GM12865 (cell line): Measurements from ENCODE around the gene PXK.

Source experiments
- DNase-seq: peaks from one replicate; pipeline ENCODE4 v3.0.0; 2010; ENCODE audit warnings: low read depth
- H3K4me3 ChIP-seq: 2 replicates; pipeline ENCODE4 v1.5.1; 2011; ENCODE audit warnings: mild to moderate bottlenecking, low read depth, low read length, control low read depth
- CTCF ChIP-seq: IDR thresholded peaks from 2 replicates; pipeline ENCODE4 v1.5.1; 2011; ENCODE audit warnings: low read length, control low read depth, low read depth, inconsistent platforms; ENCODE audit not compliant: insufficient read depth; ENCODE audit errors: missing control alignments

The PXK gene

GRCh38 chr3:58305882-58306711, 26.6 kb upstream of the PXK start, which contains the start of the genes HTD2 and RPP14:
Gene HTD2, plus strand, starts transcription at chr3:58306520. Its CDS starts 11,094 bp downstream, at chr3:58317614.
Gene RPP14, plus strand, starts transcription at chr3:58306245. Its CDS starts 4,085 bp downstream, at chr3:58310330.
- DNase-seq: peak; percentile 98
- H3K4me3 ChIP-seq: peak within 1 kb of the TSS; percentile 86
- peak; percentile 95 for TF ChIP-seq CTCF

GRCh38 chr3:58307639-58308215, 25.0 kb upstream of the PXK start:
- peak overlapping the region; percentile 86 for H3K4me3 ChIP-seq
- TF ChIP-seq CTCF: peak; percentile 48
- DNase-seq: peak; percentile 79

- H3K4me3 ChIP-seq: no peak overlapping the region
- DNase-seq: no peak
- TF ChIP-seq CTCF: no peak
Measured at GRCh38 chr3:58308728-58309127, 24.0 kb upstream of the PXK start.

- DNase-seq: no peak
- no peak for TF ChIP-seq CTCF
- H3K4me3 ChIP-seq: no peak overlapping the region
Measured at GRCh38 chr3:58317811-58318210, 14.9 kb upstream of the PXK start.

- no peak overlapping the region for H3K4me3 ChIP-seq
- TF ChIP-seq CTCF: no peak
- no peak for DNase-seq
Measured at GRCh38 chr3:58321791-58322190, 10.9 kb upstream of the PXK start.

- DNase-seq: no peak
- no peak overlapping the region for H3K4me3 ChIP-seq
- no peak for TF ChIP-seq CTCF
Measured at GRCh38 chr3:58322793-58323192, 9.9 kb upstream of the PXK start.
